ENCODE measurements around the gene SPRR2A. TPM values are rescaled to one million over a fixed set of nuclear protein-coding genes. Genes with fewer than 3 reads are reported as not detected.

Gene SPRR2A
- total RNA-seq, 4 donors from 2014 or later, result 2.5 TPM; not detected in 3

- Histone ChIP-seq H3K27me3 (no peaks in the 10 kb centered on the region), H3K36me3 (no peaks in the 10 kb centered on the region), H3K4me1 (no peaks in the 10 kb centered on the region), H3K27ac (replicated peaks in 1 of 4) (no peak overlapping the region), H3K4me3 (no peak overlapping the region), H3K9me3 (peaks cover 0 to 6% (median 0%) of the 10 kb centered on the region in 4 donors)
- intact Hi-C loops (cut with DNase I), result no loop called here
- no peak for DNase-seq (ENCODE audit: extremely low spot score)
- WGBS, result 86% methylated on average over 3 of the region's 3 CpGs
- no peak for TF ChIP-seq POLR2A (IDR thresholded peaks at IDR 0.05; ENCODE audit: low read depth)
- no peak for TF ChIP-seq EP300 (IDR thresholded peaks at IDR 0.05)
- no peak for TF ChIP-seq CTCF (IDR thresholded peaks at IDR 0.05)
- TF ChIP-seq POLR2AphosphoS5 (IDR thresholded peaks at IDR 0.05), result no peak
Measured at GRCh38 chr1:153081736-153082135, 24.4 kb upstream of the SPRR2A start.

GRCh38 chr1:153072806-153073726 lies 15.8 kb upstream of the SPRR2A start:
- Histone ChIP-seq H3K4me1 (no peaks in the 10 kb centered on the region), H3K9me3 (no peaks in the 10 kb centered on the region), H3K27ac (replicated peaks in 1 of 4) (no peak overlapping the region), H3K27me3 (no peaks in the 10 kb centered on the region), H3K36me3 (no peaks in the 10 kb centered on the region), H3K4me3 (no peak overlapping the region)
- WGBS, result 80% methylated on average over 5 of the region's 5 CpGs
- DNase-seq (ENCODE audit: extremely low spot score), result no peak
- TF ChIP-seq CTCF (IDR thresholded peaks at IDR 0.05), result no peak
- TF ChIP-seq POLR2AphosphoS5 (IDR thresholded peaks at IDR 0.05), result no peak
- TF ChIP-seq EP300 (IDR thresholded peaks at IDR 0.05), result no peak
- no peak for TF ChIP-seq POLR2A (IDR thresholded peaks at IDR 0.05; ENCODE audit: low read depth)
- intact Hi-C loops (cut with DNase I), result no loop called here

- H3K9me3 ChIP-seq, result no peaks in the 10 kb centered on the region
Measured at GRCh38 chr1:153071511-153071910, 14.2 kb upstream of the SPRR2A start, which contains the start of gene SPRR2B. SPRR2B (minus strand) TSS chr1:153071611; CDS start chr1:153070839, 772 bp downstream.

GRCh38 chr1:153070243-153070642 lies 12.9 kb upstream of the SPRR2A start:
- intact Hi-C loops (cut with DNase I), result no loop called here
- no peak for DNase-seq (ENCODE audit: extremely low spot score)
- Histone ChIP-seq H3K4me1 (no peaks in the 10 kb centered on the region), H3K27ac (replicated peaks in 1 of 4) (no peak overlapping the region), H3K36me3 (no peaks in the 10 kb centered on the region), H3K9me3 (no peaks in the 10 kb centered on the region), H3K27me3 (no peaks in the 10 kb centered on the region), H3K4me3 (no peak overlapping the region)
- TF ChIP-seq POLR2A (IDR thresholded peaks at IDR 0.05; ENCODE audit: low read depth) (no peak), CTCF (IDR thresholded peaks at IDR 0.05) (no peak), EP300 (IDR thresholded peaks at IDR 0.05) (no peak)
- 56% methylated on average over 2 of the region's 2 CpGs for WGBS

More at GRCh38 chr1:153071511-153071910, 14.2 kb upstream of the SPRR2A start, which contains the start of gene SPRR2B:
- Histone ChIP-seq H3K36me3 (no peaks in the 10 kb centered on the region), H3K4me3 (no peak within 1 kb of the TSS), H3K27ac (replicated peaks in 1 of 4) (no peak within 1 kb of the TSS), H3K27me3 (no peaks in the 10 kb centered on the region), H3K4me1 (no peaks in the 10 kb centered on the region)
- intact Hi-C loops (cut with DNase I), result no loop called here
- WGBS, result 96% methylated on average over 2 of the region's 2 CpGs
- TF ChIP-seq EP300 (IDR thresholded peaks at IDR 0.05) (no peak), POLR2AphosphoS5 (IDR thresholded peaks at IDR 0.05) (no peak), POLR2A (IDR thresholded peaks at IDR 0.05; ENCODE audit: low read depth) (no peak), CTCF (IDR thresholded peaks at IDR 0.05) (no peak)
- DNase-seq (ENCODE audit: extremely low spot score), result no peak

Measured in esophagus muscularis mucosa (tissue), 4 donors.